GM19025 (cell line): ENCODE data around the gene NKRF.

Experiments
- ATAC-seq: cut with Tn5 transposase; IDR thresholded peaks from one replicate; pipeline ENCODE4 v1.9.1; 2021; ENCODE audit warnings: mild to moderate bottlenecking, low read depth, moderate library complexity; ENCODE audit not compliant: unreplicated experiment

NKRF gene

DNA sequence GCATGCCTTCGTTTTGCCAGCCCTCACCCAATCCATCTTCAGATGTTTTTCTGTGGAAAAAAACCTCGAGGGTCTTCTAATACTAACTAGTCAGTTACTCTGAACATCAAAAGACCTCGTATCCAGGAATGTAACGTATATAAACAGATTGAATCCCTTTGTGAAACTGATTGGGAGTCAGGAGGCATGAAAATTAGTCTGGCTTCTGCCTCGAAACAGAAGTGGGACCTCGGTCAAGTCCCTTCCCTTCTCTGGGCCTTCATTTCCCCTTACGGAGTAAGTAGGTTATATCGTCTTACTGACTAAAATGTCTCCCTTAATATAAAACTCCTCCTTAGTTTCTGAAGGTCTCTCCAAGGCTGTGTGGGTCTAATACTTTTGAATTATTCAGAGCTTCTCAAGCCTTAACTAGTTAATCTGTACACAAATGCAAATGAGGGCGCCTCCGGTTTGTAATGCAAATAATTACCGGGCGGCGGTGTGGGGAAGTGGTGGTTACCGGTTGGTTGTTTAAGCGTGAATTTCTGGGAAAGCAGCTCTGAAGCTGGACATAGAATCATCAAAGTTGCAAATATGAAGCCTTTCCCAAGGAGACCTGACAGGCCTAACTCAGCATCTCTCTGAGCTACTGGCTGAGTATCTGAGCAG, 11.4 kb upstream of the NKRF start:
- peak; percentile 63 for ATAC-seq

DNA sequence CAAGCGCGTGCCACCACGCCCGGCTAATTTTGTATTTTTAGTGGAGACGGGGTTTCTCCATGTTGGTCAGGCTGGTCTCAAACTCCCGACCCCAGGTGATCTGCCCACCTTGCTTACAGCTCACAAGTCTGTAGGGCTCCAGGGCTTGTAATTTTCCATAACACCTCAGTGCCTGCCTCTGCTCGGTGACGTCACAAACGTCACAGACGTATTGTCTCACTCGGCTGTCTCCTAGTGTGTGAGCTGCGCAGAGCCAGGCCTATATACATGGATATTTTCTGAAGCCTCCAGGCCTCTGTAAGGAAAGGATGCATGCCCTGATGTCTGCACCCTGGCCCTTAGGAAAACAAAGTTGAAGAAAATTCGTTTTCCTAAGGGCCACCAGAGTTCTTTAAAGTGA, 8.6 kb upstream of the NKRF start:
- ATAC-seq = no peak

DNA sequence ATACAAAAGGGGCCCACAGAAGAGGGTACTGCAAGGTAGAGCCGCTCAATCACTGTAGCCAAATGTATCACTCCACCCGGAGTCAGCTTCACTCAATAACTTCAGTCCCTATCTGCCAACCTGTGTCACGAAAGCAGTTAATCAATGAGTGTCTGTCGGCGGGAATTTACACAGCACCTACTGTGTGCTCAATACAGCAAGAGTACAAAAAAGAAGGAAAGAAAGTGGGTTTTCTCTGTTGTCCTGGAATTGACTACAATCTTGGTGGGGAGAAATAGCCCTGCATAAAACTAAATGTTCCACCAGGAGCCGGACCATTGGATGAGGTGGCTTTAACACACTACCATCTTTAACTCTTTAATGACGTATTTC, 780 bp upstream of the NKRF start:
- no peak for ATAC-seq

DNA sequence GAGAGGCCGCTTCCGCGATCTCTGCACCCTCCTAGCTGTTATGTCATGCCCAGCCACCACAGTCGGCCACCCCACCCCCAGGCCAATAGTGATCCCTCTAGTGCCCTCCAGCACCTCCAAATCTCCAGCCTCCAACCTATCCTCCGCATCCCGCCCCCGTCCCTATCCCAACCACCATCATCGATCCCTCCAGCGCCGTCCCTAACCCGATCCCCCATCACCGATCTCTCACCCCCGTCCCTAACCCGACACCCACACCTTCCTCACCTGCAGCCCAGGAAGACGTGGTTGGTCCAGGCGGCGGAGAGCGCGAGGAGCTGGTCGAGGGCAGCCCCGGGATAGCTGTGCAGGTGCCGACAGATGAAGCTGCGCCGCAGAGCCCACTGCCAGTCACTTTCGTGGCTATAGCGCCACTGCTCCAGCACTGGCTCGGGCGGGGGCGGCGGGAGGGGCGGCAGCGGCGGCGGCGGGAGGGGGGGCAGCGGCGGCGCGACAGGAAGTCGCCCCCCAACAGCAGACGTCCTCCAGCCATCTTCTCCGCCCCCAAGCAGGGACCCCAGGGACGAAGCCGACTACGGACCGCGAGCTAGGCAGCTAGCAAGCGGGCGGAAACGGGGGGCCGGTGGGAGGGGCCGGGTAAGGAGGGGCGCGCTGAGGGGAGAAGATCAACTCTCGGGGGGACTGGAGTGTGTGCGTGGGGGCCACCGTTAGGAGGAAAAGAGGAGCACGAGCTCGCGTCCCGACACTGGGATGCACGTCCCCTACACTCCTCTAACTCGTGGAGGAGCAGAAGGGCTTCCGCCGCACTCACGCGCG, 552 bp downstream of the NKRF start:
- peak; percentile 28 for ATAC-seq

DNA sequence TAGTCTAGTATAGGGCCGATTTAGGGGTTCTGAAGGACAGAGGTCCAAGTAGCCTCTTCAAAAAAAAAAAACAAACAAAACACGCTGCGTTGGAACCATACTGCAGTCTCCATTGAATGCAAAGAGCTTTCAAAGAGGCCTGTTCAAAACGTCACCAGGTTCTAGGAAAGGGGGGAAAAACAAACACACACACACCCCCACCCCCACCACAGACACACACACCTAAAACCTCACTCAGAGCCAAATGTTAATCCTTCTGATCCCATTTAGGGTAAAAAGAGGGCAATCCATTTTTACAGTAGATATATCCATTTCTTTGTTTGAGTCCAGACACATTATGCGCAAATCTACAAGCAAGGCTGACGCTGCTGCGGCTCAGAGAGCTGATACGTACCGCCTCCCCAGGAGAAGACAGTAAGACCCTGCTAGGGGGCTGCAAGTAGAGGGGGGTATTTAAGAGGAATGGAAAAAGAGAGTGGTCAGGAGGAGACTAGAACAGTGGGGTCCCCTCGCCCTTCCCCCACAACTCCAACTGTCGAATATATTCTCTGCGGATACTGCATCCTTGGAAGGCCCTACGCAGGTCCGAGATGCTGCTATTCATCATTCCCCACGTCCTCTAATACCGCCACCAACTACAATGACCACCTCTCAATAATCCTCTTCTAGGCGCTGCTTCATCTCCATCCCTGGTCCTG, 1.3 kb downstream of the NKRF start:
- ATAC-seq = no peak

DNA sequence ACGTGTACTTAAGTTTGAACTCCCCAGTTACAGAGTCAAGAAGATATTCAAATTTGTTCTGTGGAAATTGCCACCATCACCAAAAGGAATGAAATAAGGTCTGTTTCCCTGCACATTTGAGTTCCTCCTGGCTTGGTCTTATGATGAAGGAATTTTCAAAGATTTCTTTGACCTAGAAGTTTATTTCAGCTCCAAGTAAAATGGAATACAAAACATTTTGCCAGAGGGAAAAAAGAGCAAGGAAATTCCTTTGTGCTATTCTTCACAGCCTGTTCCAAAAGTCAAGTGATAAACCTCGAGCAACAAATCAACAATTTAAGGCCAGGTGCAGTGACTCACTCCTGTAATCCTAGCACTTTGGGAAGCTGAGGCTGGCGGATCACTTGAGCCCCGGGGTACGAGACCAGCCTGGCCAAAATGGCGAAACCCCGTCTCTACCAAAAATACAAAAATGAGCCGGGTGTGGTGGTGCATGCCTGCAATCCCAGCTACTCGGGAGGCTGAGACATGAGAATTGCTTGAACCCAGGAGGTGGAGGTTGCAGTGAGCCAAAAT, 3.4 kb downstream of the NKRF start:
- no peak for ATAC-seq

DNA sequence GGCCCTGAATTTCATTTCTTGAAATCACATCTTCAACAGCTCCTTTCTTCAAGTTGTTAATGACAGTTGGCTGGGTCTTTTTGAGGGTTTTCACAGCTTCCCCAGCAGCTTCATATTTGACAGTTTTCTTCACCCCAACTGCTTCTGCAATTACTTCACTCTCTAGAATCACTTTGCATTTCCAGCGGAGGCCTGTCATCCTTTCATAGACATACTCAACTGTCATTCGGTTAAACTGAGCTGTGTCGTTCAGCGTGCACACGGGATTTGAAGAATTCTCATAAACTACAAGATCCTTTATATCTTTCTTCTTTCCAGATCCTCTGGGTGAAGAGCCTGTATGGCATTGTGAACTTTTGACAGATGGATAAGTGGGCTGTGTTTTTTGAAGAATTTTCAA, 16.4 kb downstream of the NKRF start:
- no peak for ATAC-seq

DNA sequence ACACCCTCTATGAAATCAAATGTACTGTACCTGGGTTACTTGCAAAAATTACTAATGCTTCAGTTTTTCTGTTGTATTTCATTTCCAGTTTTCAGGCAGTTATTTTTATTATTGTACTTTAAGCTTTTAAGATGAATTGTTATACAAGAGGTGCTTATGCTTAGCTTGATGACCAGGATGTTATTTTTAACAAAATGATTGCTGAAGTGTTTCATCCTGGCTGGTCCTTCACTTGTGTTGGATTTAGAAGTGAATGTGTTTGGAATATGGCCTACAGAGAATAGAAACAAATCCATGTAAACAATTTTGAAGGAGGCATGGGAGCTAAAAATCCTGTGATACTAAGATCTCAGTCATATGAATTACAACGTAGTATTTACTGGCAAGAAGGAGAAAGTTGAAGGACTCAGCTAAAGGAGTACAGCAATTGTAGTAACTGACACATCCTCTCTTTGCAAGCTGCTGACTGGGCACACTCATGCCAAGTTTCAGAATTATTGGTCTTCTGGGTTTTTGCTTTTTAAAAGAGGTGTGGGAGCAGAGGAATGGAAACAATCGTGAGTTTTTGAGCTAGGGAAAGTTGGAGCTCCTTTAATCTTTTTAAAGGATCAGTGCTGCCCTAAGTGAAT, 22.7 kb downstream of the NKRF start:
- no peak for ATAC-seq

DNA sequence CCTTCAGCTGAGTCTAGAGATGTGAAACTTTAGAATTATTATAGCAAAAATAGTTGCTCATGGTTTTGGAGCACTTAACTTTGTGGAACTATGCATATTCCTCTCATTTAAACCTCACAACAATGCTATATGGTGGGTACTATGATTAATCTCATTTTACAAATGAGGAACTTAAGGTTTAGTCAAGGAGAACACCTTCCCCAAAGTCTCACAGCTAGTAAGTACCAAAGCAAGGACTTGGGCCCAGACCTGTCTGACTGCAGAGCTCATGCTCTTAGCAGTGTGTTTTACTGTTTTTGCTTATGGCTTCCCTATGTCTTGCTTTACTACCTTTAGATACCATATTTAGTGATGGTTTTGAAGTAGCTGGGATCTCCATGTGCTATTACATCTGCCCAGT, 26.8 kb downstream of the NKRF start:
- no peak for ATAC-seq

DNA sequence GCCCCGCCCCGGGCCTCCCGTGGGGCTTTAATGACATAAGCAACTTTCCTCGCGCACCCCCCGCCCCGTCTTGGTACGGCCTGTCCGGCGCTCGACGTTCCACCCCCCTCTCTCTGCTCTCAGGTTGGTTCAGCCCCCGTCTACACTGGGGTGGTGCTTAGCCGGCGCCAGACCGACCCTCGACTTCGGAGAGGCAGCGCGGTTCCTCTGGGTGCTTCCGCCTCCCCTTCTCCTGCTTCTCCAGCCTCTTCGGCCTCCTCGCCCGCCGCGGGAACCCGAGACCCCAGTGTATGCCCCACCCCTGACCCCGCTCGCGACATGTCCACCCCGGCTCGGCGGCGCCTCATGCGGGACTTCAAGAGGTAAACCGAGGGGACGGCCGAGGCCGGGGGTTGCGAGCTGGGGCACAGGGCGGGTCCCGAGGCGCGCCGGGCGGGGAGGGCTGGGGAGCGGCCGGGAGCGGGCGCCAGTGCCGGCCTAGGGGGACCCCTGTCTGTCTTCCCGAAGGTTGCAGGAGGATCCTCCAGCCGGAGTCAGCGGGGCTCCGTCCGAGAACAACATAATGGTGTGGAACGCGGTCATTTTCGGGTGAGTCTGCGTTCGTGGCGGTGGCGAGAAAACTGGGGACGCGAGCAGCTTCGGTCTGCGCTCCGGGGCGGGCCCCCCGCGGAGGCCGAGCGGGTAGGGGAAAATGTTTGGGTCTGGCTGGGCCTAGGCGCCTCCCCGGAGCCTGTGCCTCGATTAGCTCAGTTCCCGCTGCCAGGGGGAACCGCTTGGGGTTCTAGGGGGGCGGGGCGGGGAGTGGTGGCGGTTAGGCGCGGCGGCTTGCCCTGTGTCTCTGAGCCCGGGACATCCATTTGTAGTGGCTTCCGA, 31.6 kb downstream of the NKRF start, which contains the start of gene UBE2A:
TSS of gene UBE2A (plus strand) at position 170 of the 873 bp plus-strand sequence. CDS start at position 319, 149 bp downstream.
- ATAC-seq = peak; percentile 77

DNA sequence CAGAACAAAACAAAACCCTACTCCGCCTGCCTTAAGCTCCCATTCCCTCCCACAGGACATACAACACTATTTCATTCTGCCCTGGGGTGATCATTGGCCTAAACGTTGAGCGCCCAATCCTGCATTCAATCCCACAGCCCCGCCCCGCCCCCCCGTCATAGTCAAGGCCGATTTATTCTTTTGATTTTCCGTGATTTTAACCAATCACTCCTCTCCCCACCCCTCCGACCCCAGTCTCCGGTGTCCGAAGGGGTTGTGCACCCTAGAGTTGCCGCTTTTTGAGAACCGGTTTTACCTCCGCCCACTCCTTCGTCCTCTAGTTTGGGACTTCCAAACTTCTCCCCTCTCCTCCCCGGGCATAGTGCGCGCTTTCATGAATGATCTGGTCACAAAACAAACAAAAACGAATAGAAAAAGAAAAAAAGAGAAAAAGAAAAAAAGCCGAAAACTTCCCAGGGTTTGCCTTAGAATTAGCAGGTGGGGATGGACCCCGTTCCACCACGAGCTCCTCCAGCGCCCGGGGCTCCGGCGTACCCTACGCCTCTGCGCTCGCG, 32.3 kb downstream of the NKRF start:
- ATAC-seq = peak; percentile 60

DNA sequence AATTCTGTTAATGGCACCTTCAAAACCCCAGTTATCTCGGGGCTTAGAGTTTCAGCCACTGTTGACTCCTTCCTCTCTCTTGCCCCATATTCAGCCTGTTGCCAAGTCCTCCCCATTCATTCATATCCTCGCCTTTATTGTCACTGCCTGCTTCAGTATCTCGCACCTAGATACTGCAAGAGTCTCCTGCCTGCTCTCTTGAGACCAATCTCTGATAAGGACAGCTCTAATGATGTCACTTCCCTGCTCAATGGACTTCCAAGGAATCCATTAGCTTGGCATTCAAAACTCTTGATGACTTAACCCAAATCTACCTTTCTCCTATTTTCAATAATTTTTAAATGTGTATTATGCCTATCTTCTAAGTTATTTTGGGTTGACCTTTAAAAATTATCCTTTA, 33.0 kb downstream of the NKRF start:
- no peak for ATAC-seq

DNA sequence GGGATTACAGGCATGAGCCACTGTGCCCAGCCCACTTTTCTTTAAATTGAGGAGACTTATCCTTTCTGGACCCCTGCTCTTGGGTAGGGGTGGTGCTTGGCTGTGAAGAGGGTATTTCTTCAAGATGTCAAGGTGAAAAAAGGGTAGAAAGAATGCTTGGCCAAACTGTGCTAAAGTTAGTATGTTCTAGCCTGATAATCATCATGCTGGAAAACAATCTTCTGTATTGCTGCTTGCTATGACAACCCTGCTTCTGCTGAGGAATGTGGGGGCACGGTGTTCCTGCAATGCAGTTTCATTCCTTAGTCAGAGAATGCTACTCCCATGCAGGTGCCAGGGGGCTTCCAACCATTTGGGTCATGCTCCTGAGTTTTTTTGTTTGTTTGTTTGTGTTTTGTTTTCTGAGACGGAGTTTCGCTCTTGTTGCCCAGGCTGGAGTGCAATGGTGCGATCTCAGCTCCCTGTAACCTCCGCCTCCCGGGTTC, 35.8 kb downstream of the NKRF start:
- no peak for ATAC-seq

DNA sequence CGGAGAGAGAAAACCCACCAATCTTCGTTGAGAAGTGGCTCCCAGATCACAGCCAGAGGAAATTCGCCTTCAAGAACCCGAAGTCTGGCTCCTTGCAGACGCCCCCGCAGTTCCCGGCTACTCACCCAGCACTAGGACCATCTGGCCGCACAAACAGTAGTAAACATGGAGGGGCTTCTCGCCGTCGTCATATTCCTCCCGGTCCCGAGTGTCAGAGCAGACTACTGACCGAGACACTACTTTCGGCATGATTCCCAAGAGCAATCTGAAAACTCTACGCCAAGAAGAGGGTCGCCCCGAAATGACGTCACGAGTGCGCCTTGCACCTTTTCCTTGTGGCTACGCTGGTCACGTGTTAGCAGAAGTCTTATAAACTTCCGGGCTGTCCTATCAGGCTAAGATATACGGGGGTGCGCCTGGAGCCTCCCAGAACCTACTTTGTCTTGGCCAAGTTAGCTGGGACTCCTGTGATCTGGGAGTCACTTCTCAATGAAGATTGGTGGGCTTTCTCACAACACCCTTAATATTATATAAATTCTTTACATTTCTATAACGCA, 41.0 kb downstream of the NKRF start, which contains the start of gene STEEP1:
TSS of gene STEEP1 (minus strand) at position 303 of the 557 bp plus-strand sequence. CDS start at position 249, 54 bp downstream.
- ATAC-seq = peak; percentile 66

DNA sequence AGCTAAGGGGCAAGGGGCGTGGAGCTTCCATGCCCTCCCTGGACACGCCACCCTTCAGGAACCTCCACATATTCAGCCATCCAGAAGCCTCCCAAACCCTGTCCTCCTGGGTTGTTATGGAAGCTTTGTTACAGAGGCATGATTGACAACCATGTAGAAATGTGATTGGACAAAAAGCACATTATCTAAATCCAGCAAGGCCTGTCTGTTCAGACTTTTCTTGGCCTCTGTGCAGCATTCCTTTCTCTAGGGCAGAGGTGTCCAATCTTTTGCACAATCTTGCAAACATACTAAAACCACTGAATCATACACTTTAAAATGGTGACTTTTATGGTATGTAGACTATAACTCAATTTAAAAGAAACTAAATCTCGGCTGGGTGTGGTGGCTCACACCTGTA, 53.7 kb downstream of the NKRF start:
- no peak for ATAC-seq

DNA sequence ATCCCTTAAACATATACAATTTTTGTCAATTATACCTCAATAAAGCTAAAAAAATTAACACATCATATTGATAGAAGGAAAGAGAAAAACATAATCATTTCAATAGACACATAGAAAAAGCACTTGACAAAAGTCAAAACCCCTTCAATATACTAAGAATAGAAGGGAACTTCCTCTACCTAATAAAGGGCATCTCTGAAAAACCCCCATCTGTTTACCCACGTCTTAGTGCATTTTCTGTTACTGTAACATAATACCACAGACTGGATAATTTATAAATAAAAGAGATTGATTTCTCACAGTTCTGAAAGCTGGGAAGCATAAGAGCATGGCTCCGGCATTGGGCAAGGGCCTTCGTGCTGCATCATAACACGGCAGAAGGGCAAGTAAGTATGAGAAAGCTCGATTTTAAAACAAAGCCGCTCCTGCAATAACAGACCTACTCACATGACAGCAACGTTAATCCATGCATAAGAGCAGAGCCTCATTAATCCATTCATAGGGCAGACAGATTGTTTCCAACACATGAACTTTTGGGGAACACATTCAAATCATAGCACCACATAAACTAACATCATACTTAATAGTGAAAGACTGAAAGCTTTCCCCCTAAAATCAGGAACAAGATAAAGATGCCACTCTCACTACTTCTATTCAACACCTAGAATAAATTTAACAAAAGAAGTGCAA, 56.8 kb downstream of the NKRF start:
- no peak for ATAC-seq

DNA sequence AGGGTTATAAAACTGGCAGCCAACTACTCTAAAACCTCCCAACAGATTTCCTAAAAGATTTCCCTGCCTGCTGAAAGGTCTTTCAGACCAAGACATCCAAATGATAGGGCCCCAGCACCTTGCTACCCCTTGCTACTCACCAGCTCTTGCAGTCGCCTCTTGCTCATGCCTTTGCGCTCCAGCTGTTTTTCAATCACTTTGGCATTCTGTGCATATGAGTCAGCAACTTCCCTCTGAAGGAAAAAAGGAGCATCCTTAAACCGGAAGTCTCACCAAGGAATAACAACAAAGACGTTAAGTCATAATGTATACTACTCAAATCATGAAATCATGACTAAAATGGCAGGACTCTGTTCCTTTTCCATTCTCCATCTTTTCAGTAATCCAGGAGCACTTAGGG, 65.0 kb downstream of the NKRF start:
- ATAC-seq = no peak

DNA sequence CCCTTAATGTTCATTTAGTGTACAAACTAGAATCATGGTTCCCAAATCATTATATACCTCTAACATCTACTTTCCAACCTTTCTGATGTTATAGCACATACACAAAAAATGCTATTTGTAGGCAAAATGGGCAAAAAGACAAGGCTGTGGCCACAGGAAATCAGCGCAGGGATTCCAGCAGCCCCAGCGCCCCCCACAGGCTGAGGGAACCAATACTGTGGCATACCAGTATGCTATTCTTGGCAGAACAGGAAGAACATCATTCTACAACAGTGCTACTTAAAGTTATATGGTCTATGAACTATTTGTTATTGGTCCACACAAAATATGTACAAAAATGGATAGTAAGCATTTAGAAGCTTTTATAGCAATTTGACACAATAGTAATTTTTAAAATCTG, 66.4 kb downstream of the NKRF start:
- no peak for ATAC-seq
